GM19324 (cell line): ENCODE data around the gene PDS5B.
"Not testable (repeated sequence)": the region's sequence is repeated elsewhere in the genome, so short reads cannot be mapped to it uniquely, and the experiment has no call there.

Experiments
- ATAC-seq: cut with Tn5 transposase; IDR thresholded peaks from one replicate; pipeline ENCODE4 v1.9.1; 2021; ENCODE audit warnings: mild to moderate bottlenecking, moderate library complexity; ENCODE audit not compliant: unreplicated experiment, low FRiP score

PDS5B gene

GRCh38 chr13:32586080-32586900, at the start of gene PDS5B:
TSS of gene PDS5B (plus strand) at chr13:32586452. CDS start at chr13:32648773, 62,321 bp downstream.
- ATAC-seq, result peak; percentile 88

DNA sequence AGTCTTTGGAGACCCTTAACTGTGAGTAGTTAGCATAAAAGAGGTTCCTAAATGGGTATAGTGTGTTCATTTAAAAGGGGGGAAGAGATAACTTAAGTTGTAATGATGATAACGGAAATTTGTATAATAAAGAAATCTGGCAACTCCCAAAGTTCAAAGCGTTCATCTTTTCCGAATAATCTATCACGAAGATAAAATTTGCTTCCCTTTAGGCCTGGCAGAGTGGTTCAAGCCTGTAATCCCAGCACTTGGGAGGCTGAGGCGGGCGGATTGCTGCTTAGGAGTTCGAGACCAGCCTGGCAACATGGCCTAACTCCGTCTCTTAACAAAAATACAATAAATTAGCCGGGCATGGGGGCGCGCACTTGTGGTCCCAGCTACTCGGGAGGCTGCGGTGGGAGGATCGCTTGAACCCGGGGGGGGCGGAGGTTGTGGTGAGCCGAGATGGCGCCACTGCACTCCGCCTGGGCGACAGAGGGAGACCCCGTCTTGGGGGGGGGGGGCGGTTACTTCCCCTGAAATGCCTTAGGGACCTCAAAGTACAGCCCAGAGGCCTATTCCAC, 48.6 kb upstream of the PDS5B start:
- ATAC-seq, result no peak

DNA sequence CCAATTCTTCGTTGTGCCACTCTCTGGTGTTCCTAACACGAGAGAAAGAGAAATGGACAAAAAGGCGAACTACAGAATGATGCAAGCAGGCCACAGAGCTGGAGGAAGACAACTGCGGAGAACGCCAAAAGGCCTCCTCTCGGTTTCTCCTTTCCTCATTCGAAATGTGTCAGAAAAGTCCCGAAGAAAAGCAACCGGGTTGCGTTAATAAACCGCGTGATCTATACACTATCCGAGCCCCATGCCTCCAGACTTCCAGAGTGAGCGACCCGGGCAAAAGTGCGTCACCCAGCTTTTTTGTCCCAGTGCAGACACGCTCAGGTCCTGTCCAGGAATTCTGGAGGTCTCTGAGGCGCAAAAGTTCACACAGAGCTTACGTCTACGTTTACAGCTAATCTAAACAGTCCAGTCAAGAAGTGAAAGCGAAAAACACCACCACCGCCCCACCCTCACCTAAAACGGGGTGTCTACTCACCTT, 48.1 kb upstream of the PDS5B start:
- ATAC-seq, result peak; percentile 84

DNA sequence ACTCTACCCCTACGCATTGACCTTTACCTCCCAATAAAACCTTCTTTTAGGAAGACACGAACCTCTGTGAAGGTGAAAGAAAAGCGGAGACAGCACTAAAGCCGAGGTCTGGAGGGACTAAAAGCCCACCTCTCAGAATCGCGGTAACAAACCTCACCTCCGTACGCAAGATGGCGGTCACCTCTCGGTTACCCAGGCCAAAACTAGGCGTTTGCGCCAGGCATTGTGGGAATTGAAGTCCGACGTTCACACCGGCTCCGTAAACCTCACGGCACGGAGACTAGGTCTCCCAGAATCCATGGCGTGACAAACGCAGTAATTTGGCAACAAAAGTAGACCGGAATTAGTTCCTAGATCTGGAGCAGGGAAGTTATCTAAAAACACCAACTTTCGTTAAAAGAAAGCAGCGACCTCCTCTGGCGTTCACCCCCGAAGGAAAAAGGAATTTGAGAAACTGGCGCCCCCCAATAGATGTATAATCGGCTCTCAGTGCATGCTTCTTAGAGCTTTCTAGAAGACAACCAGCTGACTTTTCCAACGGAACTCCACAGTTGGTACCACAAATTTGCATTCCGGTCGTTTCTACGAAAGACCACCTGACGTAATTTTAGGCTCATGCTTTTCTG, 47.5 kb upstream of the PDS5B start, which contains the start of gene N4BP2L2:
Gene N4BP2L2, minus strand, starts transcription at position 175 of the 626 bp plus-strand sequence. CDS start 1,768 bp downstream, outside the sequence.
- ATAC-seq, result peak; percentile 98

GRCh38 chr13:32542221-32542620, 44.0 kb upstream of the PDS5B start:
- no peak for ATAC-seq

DNA sequence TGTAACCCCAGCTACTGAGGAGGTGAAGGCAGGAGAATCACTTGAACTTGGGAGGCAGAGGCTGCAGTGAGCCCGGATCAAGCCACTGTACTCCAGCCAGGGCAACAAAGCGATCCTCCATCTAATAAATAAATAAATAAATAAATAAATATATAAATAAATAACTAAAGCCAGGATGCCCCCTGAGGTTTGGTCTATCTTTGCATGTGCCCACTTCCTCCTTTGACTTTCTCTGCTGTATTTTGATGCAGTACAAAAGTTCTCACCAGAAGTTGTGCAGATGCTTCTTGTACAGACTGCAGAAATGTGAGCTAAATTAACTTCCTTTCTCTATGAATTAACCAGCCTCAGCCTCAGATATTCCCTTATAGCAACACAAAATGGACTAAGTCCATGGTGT, 41.2 kb upstream of the PDS5B start:
- ATAC-seq, result no peak

GRCh38 chr13:32548837-32549236, 37.4 kb upstream of the PDS5B start:
- ATAC-seq, result no peak

GRCh38 chr13:32549788-32550187, 36.5 kb upstream of the PDS5B start:
- ATAC-seq, result no peak

GRCh38 chr13:32553720-32554119, 32.5 kb upstream of the PDS5B start:
- ATAC-seq, result no peak

GRCh38 chr13:32555613-32556012, 30.6 kb upstream of the PDS5B start:
- ATAC-seq, result no peak

- ATAC-seq, result not testable (repeated sequence)
Measured at GRCh38 chr13:32560842-32561241, 25.4 kb upstream of the PDS5B start.

- ATAC-seq, result not testable (repeated sequence)
Measured at GRCh38 chr13:32575687-32576086, 10.6 kb upstream of the PDS5B start.

- no peak for ATAC-seq
Measured at GRCh38 chr13:32577032-32577431, 9.2 kb upstream of the PDS5B start.

- ATAC-seq, result no peak
Measured at GRCh38 chr13:32581177-32581786, 5.0 kb upstream of the PDS5B start.

DNA sequence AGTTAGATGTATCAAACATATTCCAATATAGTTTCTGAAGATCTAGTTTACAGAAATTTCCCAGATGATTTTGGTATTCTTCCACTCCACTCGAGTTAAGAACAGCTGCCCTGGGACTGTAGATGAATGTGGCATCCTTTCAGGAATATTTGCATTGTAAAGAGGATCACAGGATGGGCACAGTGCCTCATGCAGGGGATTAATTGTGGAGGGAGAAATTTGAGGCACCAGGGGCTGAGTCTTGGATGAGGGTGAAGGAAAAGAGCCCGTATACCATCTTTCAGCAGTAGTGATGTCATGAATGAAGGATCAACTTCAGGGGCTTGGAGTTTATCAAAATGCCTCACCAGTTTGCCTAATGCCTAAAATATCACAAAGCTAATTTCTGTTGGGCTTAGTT, 4.0 kb upstream of the PDS5B start:
- ATAC-seq, result no peak

DNA sequence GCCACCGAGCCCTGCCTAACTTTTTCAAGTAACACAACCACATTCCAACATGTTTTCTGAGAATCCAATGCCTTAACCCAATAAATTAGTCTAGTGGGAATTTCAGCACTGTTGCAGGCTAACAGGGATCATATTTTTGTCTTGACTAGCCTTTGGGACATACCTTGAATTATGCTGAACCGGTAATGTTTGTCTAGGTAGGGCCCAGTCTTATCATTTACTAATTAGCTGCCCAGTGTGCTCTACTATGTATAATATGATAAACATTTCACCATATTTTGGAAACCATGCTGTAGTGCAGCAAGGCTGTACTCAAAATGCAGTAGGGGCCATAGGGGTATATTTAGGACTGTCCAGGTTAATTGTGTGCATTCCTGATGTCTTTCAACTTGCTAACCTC, 3.3 kb upstream of the PDS5B start:
- no peak for ATAC-seq

DNA sequence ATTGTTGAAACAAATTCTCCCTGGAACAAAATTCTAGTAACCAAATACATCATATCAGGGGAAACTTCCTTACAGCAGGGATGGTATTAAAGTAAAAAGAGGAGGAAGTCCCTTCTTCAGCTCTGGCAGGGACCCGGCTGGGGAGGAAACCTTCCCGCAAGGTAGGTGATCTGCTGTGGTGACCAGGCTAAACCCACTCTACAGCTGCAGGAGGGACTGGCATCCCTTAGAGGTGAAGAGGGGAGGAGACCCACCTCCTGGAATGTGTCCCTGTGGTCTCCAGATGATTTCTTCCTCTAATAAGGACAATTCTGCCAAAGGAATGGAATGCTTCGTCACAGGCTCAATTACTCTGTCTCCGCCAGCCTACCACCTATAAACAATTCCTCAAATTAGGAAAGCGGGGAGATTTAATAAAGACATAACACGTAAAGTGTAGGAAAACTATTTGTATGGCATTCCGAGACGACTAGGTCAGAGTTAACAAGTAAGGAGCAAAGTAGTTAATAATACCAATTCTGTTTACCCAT, 637 bp upstream of the PDS5B start:
- no peak for ATAC-seq

- peak; percentile 43 for ATAC-seq
Measured at GRCh38 chr13:32587011-32587810, 959 bp downstream of the PDS5B start.

DNA sequence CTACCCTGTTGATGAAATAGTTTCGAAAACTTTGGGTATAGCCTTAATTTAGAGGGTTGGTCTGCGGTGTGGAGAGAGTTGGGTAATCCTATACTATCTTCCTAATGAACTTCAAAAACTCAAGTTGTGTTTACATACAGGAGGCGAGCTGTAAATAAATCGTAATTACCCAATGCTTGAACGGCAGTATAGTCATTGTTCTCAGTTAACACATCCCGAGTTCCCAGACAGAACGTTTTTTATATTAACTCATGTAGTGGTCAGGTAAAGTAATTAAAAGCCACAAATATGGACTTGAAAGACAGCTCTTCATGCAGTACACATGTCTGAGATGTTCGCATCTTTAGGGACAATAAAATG, 1.5 kb downstream of the PDS5B start:
- ATAC-seq, result no peak

GRCh38 chr13:32588736-32589135, 2.5 kb downstream of the PDS5B start:
- ATAC-seq, result no peak
